Lower leg skin (tissue), 3 donors: ENCODE results near the gene FARP1.

ENCODE experiments used
- POLR2A ChIP-seq, 2 donors: fragments of 450-650 bp; IDR thresholded peaks; one replicate each; pipeline ENCODE4 v1.6.1; 2016 to 2017; ENCODE audit warnings: antibody characterized with exemption in 2 of 2, mild to moderate bottlenecking in 1 of 2, moderate library complexity in 1 of 2
- TF ChIP-seq, protein P1 (sequence below), 3 donors: fragments of 450-650 bp; IDR thresholded peaks; one replicate each; pipeline ENCODE4 v1.5.1; 2016; ENCODE audit warnings: antibody characterized with exemption in 3 of 3, mild to moderate bottlenecking in 3 of 3, moderate library complexity in 2 of 3

DNA sequence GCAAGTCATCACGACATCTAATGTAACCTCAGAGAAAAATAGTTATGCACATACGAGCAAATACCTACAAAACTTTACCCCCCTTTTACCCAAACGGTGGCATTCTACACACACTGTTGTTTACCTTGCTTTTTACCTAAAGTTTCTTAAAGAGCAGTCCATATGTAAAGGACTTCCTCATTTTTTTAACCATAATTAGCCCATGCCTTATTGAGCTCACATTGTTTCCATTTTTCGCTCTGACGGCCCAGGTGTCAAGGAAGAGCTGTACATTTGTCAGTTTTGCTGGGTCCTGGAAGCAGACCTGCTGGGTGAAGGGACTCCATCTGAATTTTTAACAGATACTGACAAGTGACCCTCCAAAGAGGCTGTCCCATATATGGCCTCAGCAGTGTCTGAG lies 344.6 kb downstream of the FARP1 start:
- TF ChIP-seq, protein P1, sequence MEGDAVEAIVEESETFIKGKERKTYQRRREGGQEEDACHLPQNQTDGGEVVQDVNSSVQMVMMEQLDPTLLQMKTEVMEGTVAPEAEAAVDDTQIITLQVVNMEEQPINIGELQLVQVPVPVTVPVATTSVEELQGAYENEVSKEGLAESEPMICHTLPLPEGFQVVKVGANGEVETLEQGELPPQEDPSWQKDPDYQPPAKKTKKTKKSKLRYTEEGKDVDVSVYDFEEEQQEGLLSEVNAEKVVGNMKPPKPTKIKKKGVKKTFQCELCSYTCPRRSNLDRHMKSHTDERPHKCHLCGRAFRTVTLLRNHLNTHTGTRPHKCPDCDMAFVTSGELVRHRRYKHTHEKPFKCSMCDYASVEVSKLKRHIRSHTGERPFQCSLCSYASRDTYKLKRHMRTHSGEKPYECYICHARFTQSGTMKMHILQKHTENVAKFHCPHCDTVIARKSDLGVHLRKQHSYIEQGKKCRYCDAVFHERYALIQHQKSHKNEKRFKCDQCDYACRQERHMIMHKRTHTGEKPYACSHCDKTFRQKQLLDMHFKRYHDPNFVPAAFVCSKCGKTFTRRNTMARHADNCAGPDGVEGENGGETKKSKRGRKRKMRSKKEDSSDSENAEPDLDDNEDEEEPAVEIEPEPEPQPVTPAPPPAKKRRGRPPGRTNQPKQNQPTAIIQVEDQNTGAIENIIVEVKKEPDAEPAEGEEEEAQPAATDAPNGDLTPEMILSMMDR (IDR thresholded peaks at IDR 0.05) = no peak
- no peak for TF ChIP-seq POLR2A (IDR thresholded peaks at IDR 0.05)
